Measurements from ENCODE around the gene CHSY3.
"Not testable (repeated sequence)": the region's sequence is repeated elsewhere in the genome, so short reads cannot be mapped to it uniquely, and the experiment has no call there.

The CHSY3 gene

DNA sequence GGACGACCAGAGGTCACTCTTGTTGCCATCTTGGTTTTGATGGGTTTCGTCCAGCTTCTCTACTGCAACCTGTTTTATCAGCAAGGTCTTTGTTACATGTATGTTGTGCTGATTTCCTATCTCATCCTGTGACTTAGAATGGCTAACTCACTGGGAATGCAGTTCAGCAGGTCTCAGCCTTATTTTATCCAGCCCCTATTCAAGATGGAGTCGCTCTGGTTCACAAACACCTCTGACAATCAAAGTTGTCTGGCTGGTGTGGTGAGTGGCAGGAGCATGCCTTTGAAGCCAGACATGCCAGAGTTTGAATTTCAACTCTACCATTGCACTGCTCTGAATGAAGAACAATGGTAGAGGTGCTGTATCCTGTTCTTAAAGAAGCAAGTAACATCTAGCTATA is 253.8 kb downstream of the CHSY3 start:
- no peak for DNase-seq (ENCODE audit: low read depth in 2 of 2)

DNA sequence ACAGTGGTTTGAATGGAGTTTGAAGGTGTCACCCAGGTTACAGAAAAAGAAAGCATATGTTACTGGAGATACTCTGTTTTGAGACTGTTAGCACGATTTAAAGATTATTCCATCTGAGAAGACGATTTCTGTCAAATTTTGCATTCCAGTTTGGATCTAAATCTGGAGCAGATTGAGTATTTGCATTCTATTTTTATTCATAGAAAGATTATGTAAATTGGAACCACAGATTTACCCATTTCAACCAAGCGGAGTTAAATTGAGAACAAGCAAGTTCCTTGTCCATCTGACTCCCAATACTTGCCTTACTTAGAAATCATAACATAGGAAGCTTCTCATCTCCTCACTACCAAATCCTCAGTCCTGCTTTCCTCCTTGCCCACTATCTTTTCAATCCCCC is 255.7 kb downstream of the CHSY3 start:
- DNase-seq (ENCODE audit: low read depth in 2 of 2) = no peak

DNA sequence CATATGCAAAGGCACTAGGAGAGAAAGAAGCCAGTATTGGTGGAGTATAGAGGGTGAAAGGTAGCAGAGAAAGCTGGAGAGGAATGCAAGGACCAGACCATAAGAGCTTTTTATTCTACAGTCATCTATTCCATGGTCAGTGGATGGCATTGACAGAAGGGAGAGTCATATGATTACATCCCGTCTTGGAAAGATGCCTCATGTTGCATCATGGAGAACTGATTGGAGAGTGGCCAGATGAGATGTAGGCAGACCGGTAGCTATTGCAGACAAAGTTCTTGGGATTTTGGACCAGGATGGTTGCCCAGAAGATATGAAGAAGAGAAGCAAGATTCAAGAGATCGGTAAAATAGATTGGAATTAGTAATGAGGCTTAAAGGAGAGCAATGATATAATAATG is 260.7 kb downstream of the CHSY3 start:
- no peak for DNase-seq (ENCODE audit: low read depth in 2 of 2)

DNA sequence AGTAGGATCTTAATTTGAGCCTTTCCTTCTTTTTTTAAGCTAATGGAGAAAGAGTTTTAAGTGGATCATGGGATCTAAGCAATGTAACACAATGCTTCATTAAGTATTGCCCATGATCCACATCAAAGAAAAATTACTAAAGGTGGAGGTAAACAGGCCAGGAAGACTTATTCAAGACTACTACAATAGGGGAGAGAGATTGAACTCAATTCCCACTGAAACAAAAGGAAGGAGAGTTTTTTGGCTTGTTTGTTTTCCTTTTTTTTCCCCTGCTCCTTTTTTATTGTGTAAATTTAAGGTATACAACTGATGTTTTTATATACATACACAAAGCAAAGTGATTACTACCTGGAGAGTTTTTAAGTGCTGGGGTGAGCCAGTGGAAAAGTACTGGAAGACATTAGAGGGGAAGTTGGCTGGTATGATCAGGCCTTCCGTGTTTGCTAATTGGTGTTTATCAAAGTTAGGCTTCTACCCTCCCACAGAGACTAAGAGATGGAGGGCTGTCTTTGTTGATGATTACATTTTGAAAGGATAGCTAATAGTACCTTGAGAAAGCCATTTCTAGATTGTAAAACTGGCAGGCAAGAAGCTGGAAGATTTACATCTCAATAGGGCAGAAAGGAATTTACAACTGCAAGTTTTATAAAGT is 262.7 kb downstream of the CHSY3 start:
- DNase-seq (ENCODE audit: low read depth in 2 of 2) = no peak

DNA sequence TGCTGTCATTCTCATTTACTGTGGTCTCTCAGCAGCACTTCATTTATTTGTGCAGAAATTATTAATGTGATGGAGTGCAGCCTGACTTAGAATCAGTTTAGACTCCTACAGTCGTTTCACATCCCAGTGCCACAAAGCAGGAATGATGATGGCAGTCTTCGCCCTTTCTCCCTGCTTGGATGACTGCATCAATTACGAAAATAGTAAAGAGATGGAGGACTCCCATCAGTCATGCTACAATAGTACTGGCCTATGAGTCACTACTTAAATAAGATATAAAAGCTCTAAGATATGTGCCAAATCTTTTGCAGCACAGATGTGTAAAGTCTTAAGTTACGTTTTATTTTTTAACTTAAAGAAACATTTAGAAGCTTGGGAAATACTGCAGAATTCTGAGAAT is 263.9 kb downstream of the CHSY3 start:
- DNase-seq (ENCODE audit: low read depth in 2 of 2) = no peak

DNA sequence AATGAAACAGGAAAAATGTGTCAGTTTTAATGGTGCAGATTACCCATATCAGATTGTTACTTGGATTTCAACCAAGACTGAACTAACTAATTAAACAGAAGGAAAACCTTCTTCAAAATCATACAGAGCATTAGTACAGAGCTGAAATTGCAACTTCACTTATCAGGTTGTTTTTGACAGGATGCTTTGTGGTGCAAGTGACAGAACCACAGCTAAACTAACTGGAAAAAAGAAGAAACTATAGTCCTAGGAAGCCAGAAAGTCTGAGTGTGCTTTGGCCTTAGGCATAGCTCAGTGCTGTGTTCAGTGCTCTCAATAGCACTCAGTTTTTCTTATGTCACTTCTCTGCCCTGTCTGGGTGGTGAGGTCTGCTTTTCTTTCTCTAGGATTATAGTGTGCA is 267.4 kb downstream of the CHSY3 start:
- DNase-seq (ENCODE audit: low read depth in 2 of 2) = no peak

DNA sequence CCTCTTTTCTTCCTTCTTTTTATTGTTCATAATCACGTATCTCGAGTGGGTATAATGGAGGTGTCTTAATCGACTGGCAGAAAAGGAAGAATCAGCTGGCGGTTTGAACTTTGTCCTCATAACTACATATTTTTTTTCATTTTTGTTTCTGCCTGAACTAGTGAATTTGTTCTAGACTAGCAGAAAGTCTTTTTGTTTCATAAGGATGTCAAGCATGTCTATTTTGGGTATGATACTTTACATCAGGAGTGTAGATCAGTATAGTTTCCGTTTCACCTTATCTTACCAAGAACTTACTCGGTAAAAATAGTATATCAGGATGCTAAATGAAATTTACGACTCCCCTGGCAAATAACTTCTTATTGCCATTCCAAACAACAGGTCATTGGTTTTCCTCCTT is 278.9 kb downstream of the CHSY3 start:
- no peak for DNase-seq (ENCODE audit: low read depth in 2 of 2)

DNA sequence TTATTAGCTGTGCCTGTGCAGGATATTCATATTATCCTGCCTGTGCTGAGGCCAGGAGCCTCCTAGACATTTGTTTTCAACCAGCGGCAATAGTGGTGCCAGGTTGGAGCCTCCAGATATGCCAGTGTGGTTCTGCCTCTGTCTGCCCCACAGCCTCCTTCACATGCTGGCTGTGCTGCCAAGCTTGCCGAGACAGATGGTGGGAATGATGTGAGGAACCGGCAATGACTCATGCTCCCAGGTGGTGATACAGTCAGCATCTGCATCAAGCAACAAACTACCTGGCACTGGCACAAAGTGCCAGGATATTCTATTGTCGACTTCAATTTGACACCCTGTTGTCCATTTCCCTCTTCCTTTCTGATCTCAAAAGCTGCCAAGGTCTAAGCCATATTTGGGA is 285.7 kb downstream of the CHSY3 start:
- no peak for DNase-seq (ENCODE audit: low read depth in 2 of 2)

DNA sequence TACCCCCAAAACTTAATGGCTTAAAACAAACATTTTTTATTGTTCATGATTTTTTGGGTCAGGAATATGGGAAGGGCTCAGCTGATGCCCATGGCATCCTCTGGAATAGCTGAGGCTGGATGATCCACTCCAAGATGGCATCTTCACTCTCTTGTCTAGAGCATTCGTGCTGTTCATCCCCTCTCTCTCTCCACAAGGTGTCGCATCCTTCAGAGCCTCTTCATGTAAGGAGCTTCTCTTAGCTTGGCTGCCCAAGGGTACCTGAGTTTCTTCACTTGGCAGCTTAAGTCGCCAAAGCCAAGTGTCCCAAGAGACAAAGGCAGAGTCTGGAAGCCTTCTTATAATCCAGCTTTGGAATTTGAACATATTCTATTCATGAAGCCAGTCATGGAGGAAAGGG is 294.7 kb downstream of the CHSY3 start:
- DNase-seq (ENCODE audit: low read depth in 2 of 2) = no peak

DNA sequence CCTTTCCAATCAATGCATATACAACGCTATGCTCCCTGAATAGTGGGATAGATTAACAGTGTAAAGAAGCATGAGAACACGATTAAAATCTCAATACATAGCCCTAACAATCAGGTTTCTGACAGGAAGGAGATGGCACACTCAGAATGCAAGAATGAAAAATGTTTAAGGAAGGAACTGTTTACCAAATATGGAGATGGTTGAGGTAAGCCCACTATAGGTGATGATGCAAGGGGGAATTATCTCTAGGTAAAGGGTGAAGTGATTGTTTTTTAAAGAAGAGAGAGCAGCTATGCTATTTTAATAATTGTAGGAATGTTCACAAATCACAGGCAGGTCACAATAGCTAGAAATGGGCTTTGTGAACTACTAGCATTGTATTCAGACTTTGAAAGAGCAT is 302.4 kb downstream of the CHSY3 start:
- DNase-seq (ENCODE audit: low read depth in 2 of 2) = no peak

DNA sequence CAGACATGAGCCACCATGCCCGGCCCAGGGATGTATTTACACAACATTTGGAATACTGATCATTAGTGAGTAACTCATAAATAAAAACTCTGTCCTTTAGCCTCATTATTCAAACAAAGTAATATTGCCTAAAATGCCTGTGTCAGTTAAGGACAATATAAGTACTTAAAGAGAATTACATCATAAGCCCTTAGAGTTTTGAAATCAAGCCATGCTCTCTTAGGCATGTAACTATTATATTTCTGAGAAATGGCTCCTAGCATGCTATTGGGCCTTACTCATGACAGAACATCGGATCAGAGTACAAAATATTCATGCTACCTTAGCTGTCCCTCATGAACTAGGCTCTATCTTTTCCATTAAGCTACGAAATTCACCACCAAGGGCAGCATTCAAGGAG is 309.3 kb downstream of the CHSY3 start:
- DNase-seq (ENCODE audit: low read depth in 2 of 2) = no peak

DNA sequence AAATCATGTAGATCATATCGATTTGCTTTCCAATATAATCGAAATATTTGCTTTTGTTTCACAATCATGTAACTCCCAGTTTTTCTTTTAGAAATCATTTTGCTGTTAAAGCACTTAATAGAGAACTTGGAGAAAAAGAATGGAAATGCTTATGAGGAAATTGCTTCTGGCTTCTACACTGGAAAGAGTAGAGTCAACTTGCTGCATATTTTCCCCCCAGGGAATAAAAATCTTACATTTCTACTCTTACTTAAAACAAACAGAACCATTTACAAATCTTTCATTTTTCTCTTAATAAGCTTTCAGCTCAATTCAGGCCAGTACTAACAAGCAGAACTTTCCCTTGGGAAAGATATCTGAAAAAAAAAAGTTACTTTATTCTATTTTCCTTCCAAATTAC is 312.0 kb downstream of the CHSY3 start:
- no peak for DNase-seq (ENCODE audit: low read depth in 2 of 2)

DNA sequence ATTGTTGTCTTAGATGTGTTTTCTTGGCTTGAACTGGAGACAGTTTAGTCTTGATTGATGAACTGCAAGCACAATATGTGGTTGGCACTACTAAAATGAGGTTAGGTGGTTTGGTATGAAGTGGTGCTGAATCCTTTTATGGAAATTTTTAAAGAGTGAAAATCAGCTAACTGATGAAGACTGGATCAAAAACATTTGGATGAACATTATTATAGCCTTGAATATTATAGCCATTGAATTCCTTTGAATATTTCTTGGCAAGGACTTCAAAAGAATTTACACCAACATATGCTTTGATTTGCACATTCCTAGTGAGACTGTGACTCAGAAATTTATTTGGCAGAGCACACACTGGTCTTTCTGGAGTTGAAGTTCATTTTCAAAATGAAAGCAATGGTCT is 318.3 kb downstream of the CHSY3 start:
- no peak for DNase-seq (ENCODE audit: low read depth in 2 of 2)

DNA sequence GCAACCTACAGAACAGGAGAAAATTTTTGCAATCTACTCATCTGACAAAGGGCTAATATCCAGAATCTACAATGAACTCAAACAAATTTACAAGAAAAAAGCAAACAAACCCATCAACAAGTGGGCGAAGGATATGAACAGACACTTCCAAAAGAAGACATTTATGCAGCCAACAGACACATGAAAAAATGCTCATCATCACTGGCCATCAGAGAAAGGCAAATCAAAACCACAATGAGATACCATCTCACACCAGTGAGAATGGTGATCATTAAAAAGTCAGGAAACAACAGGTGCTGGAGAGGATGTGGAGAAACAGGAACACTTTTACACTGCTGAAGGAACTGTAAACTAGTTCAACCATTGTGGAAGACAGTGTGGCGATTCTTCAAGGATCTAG is 322.3 kb downstream of the CHSY3 start:
- DNase-seq (ENCODE audit: low read depth in 2 of 2) = not testable (repeated sequence)

DNA sequence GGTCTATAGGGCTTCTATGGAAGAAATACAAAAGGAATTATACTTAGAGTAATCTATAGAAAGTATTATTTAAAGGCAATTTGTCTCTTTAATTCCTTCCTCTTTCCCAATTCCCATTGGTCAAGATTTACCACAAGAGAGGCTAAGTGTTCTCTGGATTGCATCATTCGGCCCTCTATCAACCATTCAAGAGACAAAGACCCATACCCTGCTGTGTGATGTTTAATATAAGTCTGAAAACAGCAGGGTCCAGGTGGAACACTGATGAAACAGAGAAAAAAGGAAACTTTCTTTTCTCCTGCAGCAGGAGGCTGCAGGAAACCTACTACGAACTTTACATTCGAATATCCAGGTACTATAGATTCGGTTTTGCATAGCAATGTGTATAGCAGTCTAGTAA is 323.4 kb downstream of the CHSY3 start:
- DNase-seq (ENCODE audit: low read depth in 2 of 2) = no peak

DNA sequence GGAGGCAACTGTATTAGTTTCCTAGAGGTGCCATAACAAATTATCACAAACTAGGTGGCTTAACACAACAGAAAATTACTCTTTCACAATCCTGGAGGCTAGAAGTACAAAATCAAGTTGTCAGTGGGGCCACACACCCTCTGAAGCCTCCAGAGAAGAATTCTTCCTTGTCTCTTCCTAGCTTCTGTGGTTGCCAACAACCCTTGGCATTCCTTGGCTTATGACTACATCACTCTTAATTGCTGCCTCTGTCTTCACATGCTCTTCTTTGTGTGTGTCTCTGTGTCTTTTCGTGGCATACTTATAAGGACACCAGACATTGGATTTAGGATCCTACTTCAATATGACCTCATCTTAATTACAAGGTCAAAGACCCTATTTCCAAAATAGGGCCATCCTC is 327.5 kb downstream of the CHSY3 start:
- DNase-seq (ENCODE audit: low read depth in 2 of 2) = no peak

DNA sequence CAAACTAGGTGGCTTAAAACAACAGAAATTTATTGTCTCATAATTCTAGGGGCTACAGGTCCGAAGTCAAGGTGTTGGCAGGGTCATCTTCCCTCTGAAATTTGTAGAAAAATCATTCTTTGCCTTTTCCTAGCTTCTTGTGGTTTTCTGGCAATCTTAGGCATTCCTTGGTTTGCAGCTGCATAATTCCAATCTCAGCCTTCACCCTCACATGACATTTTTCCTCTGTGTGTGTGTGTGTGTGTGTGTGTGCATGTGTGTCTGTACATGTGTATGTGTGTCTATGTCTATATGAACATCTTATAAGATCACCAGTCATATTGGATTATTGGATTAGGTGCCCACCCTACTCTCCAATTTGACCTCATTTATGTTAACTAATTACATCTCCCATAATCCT is 330.6 kb downstream of the CHSY3 start:
- DNase-seq (ENCODE audit: low read depth in 2 of 2) = no peak

All from stimulated activated CD8-positive, alpha-beta memory T cell treated with anti-CD3 and anti-CD28 coated beads, Interleukin-15, amount 100 ng/mL, for 48 hours (primary cell).